LNCaP clone FGC (cell line): Measurements from ENCODE around the gene GAS7.

ENCODE experiments used
- DNase-seq: peaks from one replicate; pipeline ENCODE4 v3.0.0-alpha.2; 2011; ENCODE audit warnings: low read depth
- H3K4me3 ChIP-seq: 2 replicates; pipeline ENCODE4 v1.5.1; 2011; ENCODE audit warnings: mild to moderate bottlenecking, low read depth, low read length, control low read depth
- CTCF ChIP-seq: IDR thresholded peaks from 2 replicates; pipeline ENCODE4 v1.5.1; 2012; ENCODE audit warnings: mild to moderate bottlenecking; ENCODE audit not compliant: control insufficient read depth, insufficient read depth; ENCODE audit errors: extremely low read depth

GAS7 gene

GRCh38 chr17:9969301-9969935, 229.0 kb downstream of the GAS7 start:
- no peak for TF ChIP-seq CTCF

GRCh38 chr17:9968881-9969280, 229.5 kb downstream of the GAS7 start:
- H3K4me3 ChIP-seq, result no peak overlapping the region
- no peak for DNase-seq
- no peak for TF ChIP-seq CTCF

More at GRCh38 chr17:9969301-9969935, 229.0 kb downstream of the GAS7 start:
- DNase-seq, result no peak
- no peak overlapping the region for H3K4me3 ChIP-seq

GRCh38 chr17:9968008-9968407, 230.4 kb downstream of the GAS7 start:
- TF ChIP-seq CTCF, result no peak
- no peak for DNase-seq
- H3K4me3 ChIP-seq, result no peak overlapping the region

- peak; percentile 18 for DNase-seq
- peak; percentile 77 for TF ChIP-seq CTCF
- H3K4me3 ChIP-seq, result no peak overlapping the region
Measured at GRCh38 chr17:9959377-9959981, 238.9 kb downstream of the GAS7 start.

- DNase-seq, result no peak
- no peak for TF ChIP-seq CTCF
- H3K4me3 ChIP-seq, result no peak overlapping the region
Measured at GRCh38 chr17:9958586-9959281, 239.7 kb downstream of the GAS7 start.

- TF ChIP-seq CTCF, result no peak
- DNase-seq, result no peak
- no peak overlapping the region for H3K4me3 ChIP-seq
Measured at GRCh38 chr17:9957244-9957643, 241.2 kb downstream of the GAS7 start.
